Coronary artery (tissue), 2 donors: ENCODE measurements around the gene SCAMP4.

Experiments used
- DNase-seq: peaks from one replicate; pipeline ENCODE4 v3.0.0-alpha.2; 2017; ENCODE audit warnings: low spot score
- H3K27ac ChIP-seq, 2 donors: fragments of 200-600 bp; sonication (generic); one replicate each; pipeline ENCODE4 v1.5.1; 2016 to 2019
- H3K4me3 ChIP-seq: fragments of 200-600 bp; sonication (generic); 2 replicates; pipeline ENCODE4 v1.5.1; 2016; ENCODE audit warnings: mild to moderate bottlenecking, moderate library complexity
- CTCF ChIP-seq: fragments of 200-600 bp; sonication (generic); IDR thresholded peaks from one replicate; pipeline ENCODE4 v1.5.1; 2019; ENCODE audit warnings: antibody characterized with exemption

SCAMP4 gene

DNA sequence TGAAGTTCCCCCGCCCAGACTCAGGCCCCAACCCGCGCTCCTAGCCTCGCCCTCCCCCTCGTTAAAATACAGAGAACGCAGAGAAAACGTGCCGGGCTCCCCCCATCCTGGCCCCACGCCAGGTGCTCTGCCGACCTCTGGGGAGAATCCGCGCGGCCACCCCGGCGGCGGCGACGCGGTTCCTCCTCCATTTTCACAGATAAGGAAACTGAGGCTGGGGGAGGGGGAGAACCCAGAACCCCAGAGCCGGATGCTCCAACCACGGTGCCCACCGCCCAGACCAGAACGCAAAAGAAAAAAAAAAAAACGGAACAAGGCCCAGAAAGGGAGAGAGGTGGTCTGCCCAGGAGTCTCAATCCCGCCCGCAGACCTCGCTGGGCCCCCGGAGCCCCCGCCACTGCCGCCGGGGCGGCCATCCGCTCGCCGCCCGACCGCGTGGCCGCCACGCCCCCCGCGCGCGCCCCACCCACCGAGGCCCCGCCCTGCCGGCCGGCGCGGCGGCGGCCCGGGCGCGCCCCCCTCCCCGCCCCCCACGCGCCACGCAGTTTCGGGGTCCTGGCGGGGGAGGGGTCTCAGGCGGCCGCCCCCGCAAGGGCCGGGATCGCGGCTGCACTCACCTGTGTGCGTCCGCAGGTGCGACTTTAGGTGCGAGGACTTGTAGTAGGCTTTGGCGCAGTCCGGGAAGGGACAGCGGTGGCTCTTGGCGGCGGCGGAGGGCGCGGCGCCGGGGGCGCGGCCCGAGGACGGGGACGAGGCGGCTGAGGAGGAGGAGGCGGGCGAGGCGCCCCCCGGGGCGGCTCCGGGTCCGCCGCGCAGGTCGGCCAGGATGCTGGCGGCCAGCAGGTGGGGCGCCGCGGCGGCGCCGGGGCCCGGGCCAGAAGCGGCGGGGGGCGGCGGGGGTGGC, 42.5 kb upstream of the SCAMP4 start:
- H3K27ac ChIP-seq: peak overlapping the region in 1 of 2 donors; percentile 95
- DNase-seq: peak; percentile 79
- TF ChIP-seq CTCF: no peak

GRCh38 chr19:1863328-1863637, 41.9 kb upstream of the SCAMP4 start, which contains the start of gene KLF16:
Gene KLF16 (minus strand): TSS chr19:1863579. CDS start chr19:1863497, 82 bp downstream.
- Histone ChIP-seq H3K4me3 (peak within 1 kb of the TSS; percentile 97), H3K27ac (peak within 1 kb of the TSS; percentile 82 to 95)
- DNase-seq: no peak
- no peak for TF ChIP-seq CTCF

More for the DNA sequence above, 42.5 kb upstream of the SCAMP4 start:
- H3K4me3 ChIP-seq: peak overlapping the region; percentile 97

- no peak for TF ChIP-seq CTCF
Observed at GRCh38 chr19:1863638-1864479, 41.3 kb upstream of the SCAMP4 start.

GRCh38 chr19:1864480-1865171, 40.6 kb upstream of the SCAMP4 start:
- Histone ChIP-seq H3K4me3 (peak overlapping the region; percentile 97), H3K27ac (peak overlapping the region; percentile 82 to 95)
- DNase-seq: peak; percentile 89
- peak; percentile 71 for TF ChIP-seq CTCF

More at GRCh38 chr19:1863638-1864479, 41.3 kb upstream of the SCAMP4 start:
- H3K27ac ChIP-seq: peak overlapping the region; percentile 82 to 95
- H3K4me3 ChIP-seq: peak overlapping the region; percentile 97
- peak; percentile 91 for DNase-seq

DNA sequence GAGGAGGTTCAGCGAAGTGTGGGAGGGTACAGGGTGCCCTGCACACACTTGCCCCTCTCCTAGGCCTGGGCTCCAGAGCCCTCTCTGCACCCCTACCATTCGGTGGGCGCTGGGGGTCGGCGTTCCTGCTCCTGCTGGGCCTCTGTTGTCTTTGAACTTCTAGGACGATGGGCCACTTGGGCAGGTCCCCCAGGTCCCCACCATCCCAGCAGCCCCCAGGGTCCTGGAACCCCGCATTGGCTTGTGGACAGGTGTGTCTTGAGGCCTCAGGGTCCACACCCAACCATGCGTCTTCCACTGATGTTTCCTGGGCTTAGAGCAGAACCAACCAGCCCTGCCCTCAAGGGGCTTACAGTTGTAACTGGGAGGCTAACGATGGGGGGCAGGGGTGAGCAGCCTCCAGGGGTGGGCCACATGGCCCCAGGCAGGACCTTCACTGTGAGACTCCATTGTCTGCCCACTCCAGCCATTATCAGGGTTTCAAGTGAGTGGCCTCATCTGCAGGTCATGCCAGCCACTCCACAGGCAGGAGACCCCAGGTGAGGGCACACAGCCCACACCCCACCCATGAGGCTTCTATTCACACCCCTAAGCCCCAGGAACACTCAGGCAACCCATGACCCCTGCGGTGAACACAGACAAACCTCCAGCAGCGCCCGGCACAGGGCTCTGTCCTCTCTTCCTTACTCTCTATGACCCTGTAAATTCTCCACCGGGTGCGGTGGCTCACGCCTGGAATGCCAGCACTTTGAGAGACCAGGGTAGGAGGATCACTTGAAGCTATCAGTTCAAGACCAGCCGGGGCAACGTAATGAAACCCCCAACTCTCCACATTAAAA, 39.8 kb upstream of the SCAMP4 start:
- no peak for TF ChIP-seq CTCF
- Histone ChIP-seq H3K4me3 (peak overlapping the region; percentile 97), H3K27ac (peak overlapping the region; percentile 82 to 95)
- peak; percentile 75 for DNase-seq

GRCh38 chr19:1866693-1867348, 38.4 kb upstream of the SCAMP4 start:
- Histone ChIP-seq H3K4me3 (no peak overlapping the region), H3K27ac (no peak overlapping the region)
- no peak for TF ChIP-seq CTCF
- DNase-seq: no peak
